G401 (cell line): ENCODE measurements around the gene MED22. TPM values are rescaled to one million over a fixed set of nuclear protein-coding genes. Genes with fewer than 3 reads are reported as not detected.
"Not testable (repeated sequence)": the region's sequence is repeated elsewhere in the genome, so short reads cannot be mapped to it uniquely, and the experiment has no call there.

Experiments used
- DNase-seq: peaks from one replicate; pipeline ENCODE4 v3.0.0-alpha.2; 2015; ENCODE audit warnings: low spot score
- in situ Hi-C: cut with HindIII; loops from 2 replicates; pipeline ENCODE4 v1.10.0; 2016; ENCODE audit warnings: low sequenced_read_pairs, mixed read lengths
- total RNA-seq: library from RNA; depleted of rRNA; stranded (reverse); fragments of >200 nt; shearing (Covaris generic); gene quantifications from 2 replicates; pipeline ENCODE4 v1.2.3, GENCODE V29; 2014; rRNA removed

The MED22 gene
- 27.4 and 28.2 TPM in 2 replicates for total RNA-seq

DNA sequence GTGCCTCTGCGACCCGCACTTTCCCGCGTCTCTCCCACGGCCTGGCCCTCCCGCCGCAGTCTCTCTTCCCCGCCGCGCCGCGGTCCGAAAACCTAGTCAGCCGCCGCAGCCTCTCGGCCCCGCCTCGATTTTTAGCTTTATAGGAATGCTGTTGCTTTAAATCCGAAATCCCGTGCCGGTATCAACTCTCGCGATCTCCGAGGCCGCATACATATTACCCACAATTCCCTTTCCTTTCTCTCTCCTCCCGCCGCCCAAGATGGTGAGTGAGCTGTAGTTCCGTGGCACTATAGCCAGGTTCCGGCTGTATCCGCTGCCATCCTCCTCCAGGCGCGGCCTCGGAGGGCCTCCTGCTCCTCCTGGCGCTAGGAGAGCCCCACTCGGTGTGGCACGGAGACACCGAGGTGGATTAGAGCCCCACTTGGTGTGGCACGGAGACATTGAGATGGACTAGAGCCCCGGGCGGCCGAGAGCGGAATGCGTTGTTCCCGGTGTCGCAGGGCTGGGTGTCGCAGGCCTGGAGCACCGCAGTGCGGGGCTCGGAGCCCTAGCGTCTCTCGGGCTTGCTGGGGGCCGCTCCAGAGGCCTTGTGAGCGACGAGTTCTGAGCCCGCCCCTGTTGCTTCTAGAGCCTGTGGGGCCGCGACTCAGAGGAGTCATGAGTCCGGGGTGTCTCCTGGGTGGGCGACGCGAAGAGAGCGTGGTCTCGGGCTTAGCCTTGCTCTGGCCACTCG lies at the start of gene MED22, which contains the start of gene RPL7A:
Gene MED22, minus strand, starts transcription at position 147 of the 733 bp plus-strand sequence. CDS start 1,469 bp downstream, outside the sequence.
Gene RPL7A, plus strand, starts transcription at position 234 of the 733 bp plus-strand sequence. Its CDS starts 26 bp downstream, at position 260.
- in situ Hi-C loops, result no loop called here

DNA sequence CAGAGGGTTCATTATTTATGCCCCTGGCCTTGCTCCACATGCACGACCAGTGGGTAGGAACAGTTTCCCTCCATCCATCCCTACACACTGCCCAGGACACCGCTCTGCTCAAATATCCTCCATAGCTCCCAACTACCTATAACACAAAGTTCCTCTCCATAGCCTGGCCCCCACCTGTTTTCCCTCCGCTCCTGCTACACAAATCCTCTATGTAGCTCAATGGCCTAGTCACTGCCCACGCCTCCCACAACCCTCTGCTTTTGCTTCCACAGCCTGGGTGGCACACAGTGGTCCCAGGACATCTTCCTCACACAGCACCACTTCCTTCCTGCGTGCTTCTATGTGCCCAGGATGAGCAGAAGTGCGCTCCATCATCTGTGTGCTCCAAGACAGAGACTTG lies 49.4 kb upstream of the MED22 start:
- DNase-seq, result no peak
- in situ Hi-C loops, result no loop called here

More for the DNA sequence above, at the start of gene MED22, which contains the start of gene RPL7A:
- peak; percentile 97 for DNase-seq

DNA sequence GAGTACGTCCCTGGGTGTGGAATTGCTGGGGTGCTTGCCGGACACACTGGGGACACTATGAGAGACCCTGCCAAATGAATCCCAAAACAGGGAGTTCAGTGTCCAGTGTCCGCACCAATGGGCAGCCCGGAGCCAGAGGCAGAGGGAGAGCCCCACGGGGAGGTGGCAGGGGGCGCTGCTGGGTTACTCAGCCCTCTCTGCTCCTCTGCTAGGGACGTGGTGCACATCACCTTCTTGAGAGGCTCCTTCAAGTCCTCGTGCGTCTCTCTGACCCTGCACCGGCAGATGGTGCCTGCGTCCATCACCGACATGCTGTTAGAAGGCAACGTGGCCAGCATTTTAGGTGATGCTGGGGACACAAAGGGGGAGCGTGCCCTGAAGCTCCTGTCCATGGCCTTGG lies 49.0 kb upstream of the MED22 start:
- DNase-seq, result peak; percentile 26

DNA sequence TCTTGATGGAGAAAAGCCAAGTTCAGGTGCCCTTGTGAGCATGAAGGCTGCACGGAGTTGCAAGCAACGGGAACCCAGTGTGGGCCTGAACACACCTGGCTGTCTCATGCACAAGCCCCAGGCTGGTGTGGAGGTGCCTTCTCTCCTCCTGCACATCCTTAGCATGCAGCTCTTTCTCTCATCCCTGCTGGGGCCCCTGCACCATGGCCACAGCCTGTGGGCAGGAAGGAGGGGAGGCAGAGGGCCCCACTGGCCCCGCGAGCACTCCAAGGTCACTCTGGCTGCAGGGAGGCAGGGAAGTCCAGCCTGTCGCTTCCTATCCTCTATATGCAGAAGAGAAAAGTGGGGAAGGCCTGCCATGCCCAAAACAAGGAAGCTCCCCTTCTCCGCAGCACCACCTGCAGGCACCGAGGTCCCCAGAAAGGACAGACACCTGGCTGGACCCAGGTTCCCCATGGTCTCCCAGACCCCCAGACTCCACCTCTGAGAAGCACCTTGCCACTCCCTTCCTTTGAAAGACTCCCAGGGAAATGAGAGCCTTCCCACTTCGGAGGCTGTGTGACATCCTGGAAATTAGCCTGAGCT lies 46.8 kb upstream of the MED22 start:
- in situ Hi-C loops, result no loop called here
- DNase-seq, result no peak

More for the DNA sequence above, 49.0 kb upstream of the MED22 start:
- in situ Hi-C loops, result no loop called here

DNA sequence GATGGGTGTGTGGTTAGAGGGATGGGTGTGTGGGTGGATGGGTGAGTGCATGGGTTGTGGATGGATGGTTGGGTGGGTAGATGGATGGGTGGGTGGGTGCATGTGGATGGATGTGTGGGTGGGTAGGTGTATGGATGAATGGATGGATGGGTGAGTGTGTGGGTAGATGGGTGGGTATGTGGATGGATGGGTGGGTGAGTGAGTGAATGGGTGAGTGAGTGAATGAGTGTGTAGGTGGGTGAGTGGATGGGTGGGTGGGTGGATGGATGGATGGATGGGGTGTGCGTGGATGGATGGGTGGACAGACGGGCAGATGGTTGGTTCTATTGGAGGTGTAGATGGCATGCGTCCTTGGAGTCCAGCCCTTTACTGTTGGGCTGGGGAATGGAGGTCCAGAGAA lies 45.5 kb upstream of the MED22 start:
- in situ Hi-C loops, result no loop called here
- DNase-seq, result no peak

DNA sequence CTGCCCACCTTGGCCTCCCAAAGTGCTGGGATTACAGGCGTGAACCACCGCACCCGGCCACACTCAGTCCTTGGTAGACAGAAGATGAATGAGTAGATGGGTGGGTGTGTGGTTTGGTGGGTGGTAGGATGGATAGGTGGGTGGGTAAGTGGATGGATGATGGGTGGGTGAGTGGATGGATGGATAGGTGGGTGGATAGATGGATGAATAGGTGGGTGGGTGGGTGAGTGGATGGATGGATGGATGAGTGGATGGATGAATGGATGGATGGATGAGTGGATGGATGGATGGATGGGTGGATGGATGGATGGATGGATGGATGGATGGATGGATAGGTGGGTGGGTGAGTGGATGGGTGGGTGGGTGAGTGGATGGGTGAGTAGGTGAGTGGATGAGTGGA lies 44.4 kb upstream of the MED22 start:
- in situ Hi-C loops, DNase-seq: not testable (repeated sequence)

DNA sequence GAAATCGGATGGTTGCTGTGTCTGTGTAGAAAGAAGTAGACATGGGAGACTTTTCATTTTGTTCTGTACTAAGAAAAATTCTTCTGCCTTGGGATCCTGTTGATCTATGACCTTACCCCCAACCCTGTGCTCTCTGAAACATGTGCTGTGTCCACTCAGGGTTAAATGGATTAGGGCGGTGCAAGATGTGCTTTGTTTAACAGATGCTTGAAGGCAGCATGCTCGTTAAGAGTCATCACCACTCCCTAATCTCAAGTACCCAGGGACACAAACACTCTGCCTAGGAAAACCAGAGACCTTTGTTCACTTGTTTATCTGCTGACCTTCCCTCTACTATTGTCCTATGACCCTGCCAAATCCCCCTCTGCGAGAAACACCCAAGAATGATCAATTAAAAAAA lies 43.5 kb upstream of the MED22 start:
- DNase-seq, in situ Hi-C loops: not testable (repeated sequence)

DNA sequence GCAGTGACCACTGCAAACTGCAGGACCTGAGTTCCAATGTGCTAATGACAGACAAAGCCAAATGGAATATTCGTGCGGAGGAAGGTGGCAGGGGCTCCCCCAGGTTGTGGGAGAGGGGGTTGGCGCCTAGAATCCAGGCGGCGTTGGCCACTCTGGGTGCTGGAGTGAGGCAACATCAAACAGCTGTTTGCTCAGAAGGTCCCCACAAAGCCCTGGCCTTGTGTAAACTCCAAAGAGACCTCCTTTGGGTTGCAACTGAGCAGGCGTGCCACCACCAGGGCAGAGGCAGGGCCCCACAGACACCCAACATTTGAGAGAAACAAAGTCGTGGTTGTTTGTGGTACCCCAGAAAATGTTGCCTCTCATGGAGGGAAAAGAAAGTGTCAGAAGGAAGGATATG lies 42.8 kb upstream of the MED22 start:
- DNase-seq, result no peak
- in situ Hi-C loops, result no loop called here

DNA sequence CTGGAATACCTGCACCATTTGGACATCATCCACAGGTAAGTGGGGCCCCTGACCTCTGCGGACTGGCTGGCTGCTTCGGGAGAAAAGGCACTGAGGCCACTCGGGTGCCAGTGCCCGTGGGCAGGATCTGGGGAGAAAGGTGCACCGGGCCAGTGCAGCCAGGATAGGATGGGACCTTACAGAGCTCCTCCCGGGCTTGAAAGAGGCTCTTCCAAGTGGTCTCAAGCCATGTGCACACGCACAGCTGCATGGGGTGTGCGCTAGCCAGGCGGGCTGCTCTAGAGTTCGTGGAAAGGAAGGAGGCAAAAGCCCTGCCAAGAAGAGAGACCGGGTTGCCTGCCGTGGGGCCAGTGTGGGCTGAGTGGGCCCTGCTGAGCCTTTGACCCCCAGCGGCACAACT lies 41.6 kb upstream of the MED22 start:
- in situ Hi-C loops, result no loop called here

DNA sequence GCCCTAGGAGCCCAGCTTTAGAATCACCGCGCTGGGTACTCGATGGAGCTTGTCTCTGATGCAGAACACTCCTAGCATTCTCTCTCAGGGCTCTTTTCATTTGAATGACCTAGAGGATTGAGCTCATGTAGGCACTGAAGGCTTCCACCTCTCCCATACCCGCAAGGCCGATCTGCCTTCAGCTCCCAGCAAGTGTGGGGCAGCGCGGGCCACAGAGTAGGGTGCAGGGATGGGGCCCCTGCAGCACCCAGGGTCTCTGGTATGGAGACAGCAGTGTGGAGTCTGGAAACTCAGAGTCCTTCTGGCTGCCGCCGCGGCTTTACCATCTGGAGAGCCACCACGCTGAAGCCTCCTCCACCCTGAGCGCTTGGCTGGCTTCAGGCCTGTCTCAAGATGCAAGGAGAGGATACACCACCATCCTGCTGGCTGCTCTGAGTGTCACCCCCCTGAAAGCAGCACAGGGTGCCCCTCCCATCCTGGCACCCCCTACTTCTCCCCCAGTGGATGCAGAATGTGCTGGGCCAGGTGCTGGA lies 41.2 kb upstream of the MED22 start:
- DNase-seq, result no peak

More for the DNA sequence above, 41.6 kb upstream of the MED22 start:
- DNase-seq, result no peak

DNA sequence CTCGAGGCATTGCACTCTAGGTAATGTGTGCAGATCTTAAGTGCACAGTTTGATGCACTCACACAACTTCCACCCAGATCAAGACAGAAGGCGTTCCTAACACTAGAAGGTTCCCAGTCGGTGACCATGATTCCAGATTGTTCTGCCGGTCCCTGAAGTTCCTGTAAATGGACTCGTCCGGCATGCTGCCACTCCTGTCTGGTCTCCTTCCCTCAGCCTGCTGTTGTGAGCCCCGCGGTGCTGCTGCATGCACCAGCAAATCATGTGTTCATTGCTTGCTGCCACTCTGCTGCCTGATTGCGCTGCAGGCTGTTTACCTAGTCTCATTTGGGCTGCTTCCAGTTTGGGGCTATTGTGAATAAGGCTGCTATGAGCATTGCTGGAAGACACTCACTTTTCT lies 39.7 kb upstream of the MED22 start:
- no peak for DNase-seq
- in situ Hi-C loops, result no loop called here

More for the DNA sequence above, 41.2 kb upstream of the MED22 start:
- in situ Hi-C loops, result no loop called here

DNA sequence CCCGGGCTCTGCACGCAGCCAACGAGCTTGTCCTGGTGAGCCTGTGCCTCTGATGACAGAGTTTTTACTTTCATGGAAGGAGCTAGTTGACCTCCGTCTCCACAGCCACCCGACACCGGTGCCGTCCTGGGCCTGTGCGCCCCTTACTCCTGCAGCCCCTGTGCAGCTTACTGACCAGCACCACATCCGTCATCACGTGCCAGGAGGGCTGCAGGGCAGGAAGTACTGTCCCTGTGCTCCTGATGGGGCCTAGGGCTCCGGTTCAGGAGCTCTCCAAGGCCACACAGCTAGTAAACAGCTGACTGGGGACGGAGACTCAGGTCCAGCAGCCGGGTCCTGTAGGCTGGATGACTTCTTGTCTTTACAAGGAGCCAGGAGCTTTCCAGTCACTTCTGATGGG lies 38.4 kb upstream of the MED22 start:
- in situ Hi-C loops, result no loop called here
- no peak for DNase-seq

DNA sequence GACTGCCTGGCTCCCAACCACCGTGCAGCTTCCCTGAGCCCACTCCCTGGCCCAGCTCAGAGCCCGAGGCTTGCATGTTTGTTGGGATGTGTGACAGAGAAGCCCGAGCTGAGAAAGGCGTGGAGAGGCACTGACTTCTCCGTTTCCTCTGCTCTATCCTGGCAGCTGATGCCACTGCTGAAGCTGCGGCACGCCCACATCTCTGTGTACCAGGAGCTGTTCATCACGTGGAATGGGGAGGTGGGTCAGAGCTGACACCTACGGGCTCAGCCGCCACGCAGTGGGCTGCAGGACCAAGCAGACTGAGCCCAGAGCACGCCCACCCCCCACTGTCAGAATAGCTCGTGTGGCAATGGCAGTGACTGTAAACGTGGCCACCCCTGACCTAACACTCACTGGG lies 37.5 kb upstream of the MED22 start:
- in situ Hi-C loops, result no loop called here
- DNase-seq, result no peak

DNA sequence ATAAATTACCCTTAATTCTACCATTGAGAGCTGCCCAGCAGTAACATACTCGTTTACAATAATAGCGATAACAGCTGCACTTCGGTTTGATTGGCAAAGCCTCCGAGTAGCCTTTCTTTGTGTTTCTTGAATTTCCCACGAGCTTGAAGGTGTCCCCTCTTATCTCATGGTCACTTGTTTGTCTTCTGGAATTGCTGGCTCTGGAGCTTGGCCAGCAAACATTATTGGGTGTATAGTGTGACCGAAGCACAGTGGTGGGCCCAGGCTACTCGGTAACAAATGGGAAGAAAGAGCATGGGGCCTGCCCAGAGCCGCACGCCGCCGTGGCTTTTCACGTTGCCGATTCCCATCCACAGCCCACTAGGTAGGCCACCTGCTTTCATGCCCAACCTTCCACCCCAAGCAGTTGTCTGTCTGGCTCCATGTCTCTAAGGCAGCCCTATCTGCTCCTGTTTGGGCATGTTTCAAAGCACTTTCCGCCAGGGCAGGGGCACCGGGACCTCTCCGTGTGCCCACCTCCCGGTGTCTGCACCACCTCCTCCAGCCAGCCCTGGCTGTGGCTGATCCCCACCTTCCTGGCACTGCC lies 36.9 kb upstream of the MED22 start:
- DNase-seq, result no peak
- in situ Hi-C loops, result no loop called here

DNA sequence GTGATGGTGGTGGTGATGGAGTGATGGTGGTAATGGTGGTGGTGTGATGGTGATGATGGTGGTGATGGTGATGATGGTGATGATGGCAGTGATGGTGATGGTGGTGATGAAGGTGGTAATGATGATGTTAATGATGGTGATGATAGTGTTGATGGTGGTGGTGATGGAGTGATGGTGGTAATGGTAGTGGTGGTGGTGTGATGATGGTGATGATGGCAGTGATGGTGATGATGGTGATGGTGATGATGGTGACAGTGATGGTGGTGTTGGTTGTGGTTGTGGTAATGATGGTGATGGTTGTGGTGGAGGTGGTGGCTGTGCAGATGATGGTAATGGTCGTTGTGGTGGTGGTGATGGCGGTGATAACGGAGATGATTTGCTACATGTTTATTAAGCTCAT lies 35.5 kb upstream of the MED22 start:
- in situ Hi-C loops, result no loop called here
- DNase-seq, result no peak

DNA sequence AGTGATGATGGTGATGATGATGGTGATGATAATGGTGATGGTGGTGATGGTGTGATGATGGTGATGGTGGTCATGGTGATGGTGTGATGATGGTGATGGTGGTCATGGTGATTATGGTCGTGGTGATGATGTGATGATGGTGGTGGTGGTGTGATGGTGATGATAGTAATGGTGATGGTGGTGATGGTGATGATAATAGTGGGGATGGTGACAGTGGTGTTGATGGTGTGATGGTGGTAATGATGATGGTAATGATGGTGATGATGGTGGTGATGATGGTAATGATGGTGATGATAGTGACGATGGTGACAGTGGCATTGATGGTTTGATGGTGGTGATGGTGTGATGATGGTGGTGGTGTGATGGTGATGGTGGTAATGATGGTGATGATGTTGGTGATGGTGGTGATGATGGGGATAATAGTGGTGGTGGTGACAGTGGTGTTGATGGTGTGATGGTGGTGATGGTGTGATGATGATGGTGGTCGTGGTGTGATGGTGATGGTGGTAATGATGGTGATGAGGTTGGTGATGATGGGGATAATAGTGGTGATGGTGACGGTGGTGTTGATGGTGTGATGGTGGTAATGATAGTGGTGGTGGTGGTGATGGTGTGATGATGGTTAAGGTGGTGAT lies 34.7 kb upstream of the MED22 start:
- in situ Hi-C loops, result no loop called here
- no peak for DNase-seq

DNA sequence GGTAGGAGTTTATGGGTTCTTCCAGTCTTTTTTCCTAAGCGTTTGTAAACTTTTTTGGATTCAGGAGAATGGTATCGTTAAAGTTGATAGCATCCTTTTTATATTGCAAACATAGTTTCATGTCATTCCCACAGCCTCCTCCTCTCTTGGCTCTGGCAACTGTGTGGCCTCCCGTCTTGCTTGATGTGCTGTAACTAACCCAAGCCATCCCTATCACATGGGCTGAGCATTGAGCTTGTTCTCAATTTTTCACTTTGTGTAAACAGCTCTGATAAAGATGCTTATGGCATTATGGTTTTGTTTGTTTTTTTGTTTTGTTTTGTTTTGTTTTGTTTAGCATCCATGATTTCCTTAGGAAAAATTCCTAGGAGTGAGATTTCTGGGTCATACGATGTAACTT lies 32.8 kb upstream of the MED22 start:
- in situ Hi-C loops, result no loop called here
- DNase-seq, result no peak

DNA sequence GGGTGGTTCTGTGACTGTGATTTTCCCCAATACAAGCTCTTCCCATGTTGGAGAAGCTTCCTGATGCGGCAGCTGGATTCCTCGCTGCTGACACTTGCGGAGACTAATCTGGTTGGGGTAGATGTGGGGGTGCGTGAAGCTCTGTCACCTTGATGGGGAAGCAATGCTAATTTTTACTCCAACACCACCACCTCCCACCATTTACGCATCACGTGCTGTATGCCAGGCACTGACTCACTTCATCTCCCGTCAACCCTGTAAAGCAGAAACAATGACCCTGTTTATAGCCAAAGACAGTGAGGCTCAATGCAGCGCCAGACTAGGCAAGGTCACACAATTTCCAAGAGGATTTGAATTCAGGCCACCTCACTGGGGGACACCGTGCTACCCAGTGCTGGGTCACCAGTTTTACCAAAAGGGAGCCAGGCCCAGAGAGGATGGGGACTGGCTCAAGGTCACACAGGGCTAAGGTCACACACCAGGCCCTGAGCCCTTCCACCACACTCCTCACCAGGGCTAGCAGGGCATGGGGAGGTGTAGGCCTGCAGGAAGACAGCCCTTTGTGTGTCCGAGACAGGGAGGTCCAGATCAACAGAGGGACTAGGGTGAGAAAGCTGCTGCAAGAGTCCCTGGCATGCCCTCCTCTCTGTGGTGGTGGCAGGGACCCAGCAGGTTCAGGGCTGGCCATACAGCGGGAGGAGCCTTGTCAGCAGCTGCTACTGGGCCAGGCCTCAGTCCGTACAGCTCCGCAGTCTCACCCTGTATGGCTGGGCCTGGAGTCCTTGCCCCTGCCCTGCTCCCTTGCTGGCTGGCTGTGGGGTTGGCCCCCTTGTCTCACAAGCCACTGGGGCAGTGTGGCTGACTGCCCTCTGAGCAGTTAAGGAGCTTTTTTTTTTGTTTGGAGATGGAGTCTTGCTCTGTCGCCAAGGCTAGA lies 31.5 kb upstream of the MED22 start:
- DNase-seq, result no peak
- in situ Hi-C loops, result loop anchor here (5.0 kb wide), 1 partner anchor 38 kb away; the partner anchor contains the start of gene REXO4
